GM19043 (cell line): ENCODE measurements around the gene HMGCS2.
A peak's percentile ranks its signal among the peaks of the same experiment; 100 is the strongest.

Experiments used
- ATAC-seq: cut with Tn5 transposase; IDR thresholded peaks from one replicate; pipeline ENCODE4 v1.9.1; 2021; ENCODE audit warnings: low read depth; ENCODE audit not compliant: unreplicated experiment

The HMGCS2 gene

DNA sequence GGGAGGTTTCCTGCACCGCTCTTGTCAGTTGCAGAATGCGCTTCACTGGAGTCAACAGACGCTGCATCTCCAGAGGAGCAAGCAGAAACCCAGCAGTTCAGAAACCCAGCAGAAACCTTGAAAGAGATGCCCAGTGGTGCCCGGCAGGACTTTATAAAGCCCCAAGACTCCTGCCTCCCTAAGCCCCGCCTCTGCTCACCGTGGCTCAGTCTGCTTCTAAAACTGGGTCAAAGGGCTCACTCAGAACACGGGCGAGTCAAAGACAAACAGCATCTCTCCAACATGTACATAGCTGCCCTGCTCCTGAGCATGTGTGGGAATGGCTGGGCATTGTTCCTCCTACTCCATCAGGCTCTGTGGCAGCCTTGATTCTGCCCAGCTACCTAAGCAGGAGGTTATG lies at the start of gene HMGCS2:
Gene HMGCS2, minus strand, starts transcription at position 128 of the 400 bp plus-strand sequence. Its CDS starts 61 bp downstream, at position 67.
- ATAC-seq, result no peak

DNA sequence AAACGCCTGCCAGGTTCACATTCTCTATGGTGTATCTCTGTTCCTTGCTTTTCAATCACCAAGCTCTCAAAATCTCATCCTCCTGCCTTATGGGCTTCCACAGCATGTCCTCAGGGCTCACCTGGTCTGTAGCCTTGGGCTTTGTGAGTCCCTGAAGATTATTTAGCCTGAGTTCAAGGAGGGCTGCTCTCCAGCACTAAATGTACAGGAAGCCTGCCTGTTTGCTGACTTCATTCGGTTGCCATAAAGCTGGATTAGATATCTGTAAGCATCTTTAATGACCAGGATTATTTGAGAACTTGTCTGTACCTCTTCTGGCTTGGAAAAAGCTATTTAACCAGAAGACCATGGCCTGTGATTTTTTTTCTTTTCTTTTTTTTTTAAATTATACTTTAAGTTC lies 49.5 kb upstream of the HMGCS2 start:
- ATAC-seq, result no peak

DNA sequence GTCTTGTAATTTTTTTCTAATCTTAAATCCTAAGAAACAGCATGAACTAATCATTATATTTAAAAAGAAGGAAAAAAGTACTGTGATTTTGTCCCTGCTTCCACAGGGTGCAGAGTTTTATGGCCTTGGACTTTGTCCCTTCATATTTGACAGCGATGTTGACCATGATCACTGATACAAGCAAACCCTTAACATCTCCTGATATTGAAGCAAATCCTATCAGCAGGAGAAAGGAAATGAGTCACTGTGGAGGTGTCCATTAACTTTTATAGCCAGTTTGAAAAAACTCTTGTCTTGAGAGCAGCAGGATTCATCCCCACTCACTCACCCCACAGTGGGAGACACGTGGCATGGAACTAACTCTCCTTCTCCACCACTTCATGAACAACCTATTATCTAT lies 47.7 kb upstream of the HMGCS2 start:
- no peak for ATAC-seq

DNA sequence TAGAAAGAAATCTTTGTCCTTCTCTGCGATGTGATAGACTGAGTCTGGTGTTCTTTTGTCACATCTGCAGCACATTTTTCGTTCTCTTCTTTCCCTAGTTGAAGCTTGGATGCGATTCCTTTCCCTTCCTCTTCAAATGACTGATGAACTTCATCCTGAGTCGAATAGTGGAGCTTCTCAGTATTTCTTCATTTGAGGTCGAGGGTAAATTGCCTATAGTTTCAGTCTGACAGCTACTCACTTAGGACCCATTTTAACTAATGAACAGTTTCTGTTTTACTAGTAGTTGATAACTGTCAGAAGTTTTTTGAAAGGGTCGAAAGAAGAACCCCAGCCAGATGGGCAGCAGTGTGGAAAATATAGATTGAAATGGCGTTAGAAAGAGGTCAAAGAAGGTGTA lies 47.2 kb upstream of the HMGCS2 start:
- no peak for ATAC-seq

DNA sequence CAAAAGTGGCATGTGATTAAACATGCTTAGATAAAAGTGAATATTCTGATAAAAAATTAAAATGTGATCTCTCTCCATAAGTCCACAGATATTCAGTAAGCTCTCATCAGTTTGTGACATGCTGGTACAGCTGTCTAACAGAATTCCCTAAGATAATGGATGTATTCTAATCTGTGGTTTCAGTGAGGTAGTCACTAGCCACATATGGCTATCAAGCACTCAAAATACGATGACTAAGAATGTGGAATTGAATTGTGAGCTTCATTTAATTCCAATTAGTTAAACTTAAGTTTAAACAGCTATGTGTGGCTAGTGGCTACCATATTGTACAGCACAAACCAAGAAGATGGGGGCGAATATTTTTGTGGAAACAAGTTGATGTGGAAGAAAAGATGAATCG lies 46.7 kb upstream of the HMGCS2 start:
- ATAC-seq, result no peak

DNA sequence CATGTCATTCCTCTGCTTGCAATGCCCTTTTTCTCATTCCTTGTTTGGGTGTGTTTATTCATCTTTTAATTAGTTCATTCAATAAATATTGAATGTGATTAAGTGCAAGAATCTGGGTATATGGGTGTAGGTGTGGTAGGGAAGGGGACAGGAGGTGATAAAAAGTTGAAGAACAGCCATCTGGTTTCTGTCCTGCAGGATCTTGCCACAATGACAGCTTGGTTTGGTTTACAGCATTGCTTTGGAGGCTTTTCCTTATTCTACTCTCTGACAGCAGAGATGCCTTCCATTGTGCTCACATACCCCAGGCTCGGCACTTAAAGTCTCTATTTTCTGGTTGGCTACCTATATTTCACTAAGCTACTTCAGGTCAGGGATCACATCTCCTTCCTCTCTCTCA lies 45.6 kb upstream of the HMGCS2 start:
- no peak for ATAC-seq

DNA sequence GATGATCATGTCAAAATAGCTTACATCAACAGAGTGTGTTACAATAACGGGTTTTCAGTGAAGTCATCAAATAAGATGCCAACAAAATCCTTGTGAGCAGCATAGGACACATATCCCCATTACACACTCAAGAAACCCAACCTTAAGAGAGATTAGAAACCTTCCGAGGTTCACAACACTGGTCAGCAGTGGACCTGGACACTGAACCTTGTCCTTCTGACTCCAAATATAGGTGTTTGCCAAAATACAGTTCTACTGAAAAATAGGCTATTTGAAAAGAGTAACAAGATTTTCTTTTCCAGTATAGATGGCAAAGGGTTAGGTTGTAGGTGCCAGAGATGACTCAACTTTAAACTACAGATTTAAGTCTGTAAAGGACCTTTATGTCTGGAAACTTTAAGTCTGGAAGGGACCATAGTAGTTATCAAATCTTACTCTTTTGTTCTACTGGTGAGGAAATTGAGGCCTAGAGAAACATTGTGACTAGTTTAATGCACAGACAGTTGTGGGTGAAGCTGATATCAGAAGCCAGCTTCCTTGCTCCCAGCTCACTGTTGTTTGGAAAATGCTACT lies 43.4 kb upstream of the HMGCS2 start:
- no peak for ATAC-seq

DNA sequence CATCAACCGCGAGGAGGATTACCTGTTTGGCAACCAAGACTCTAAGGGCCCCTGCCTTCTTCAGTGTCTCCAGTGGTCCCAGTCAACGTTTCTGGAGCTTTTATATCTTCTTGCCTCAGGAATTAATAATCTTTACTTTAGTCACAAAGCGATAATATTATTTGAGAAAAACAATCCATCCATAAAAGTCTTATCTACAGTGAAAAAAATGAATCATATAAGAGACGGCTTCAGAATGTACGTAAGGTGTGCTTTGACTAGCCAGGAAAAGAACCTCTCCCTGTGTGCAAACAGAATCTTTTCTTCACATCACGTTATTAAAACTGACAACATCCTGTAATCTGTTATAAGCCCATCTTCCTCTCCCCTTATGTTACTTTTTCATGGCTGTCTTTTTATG lies 42.7 kb upstream of the HMGCS2 start, which contains the start of gene REG4:
Gene REG4, minus strand, starts transcription at position 74 of the 400 bp plus-strand sequence. CDS start 2,691 bp downstream, outside the sequence.
- no peak for ATAC-seq

DNA sequence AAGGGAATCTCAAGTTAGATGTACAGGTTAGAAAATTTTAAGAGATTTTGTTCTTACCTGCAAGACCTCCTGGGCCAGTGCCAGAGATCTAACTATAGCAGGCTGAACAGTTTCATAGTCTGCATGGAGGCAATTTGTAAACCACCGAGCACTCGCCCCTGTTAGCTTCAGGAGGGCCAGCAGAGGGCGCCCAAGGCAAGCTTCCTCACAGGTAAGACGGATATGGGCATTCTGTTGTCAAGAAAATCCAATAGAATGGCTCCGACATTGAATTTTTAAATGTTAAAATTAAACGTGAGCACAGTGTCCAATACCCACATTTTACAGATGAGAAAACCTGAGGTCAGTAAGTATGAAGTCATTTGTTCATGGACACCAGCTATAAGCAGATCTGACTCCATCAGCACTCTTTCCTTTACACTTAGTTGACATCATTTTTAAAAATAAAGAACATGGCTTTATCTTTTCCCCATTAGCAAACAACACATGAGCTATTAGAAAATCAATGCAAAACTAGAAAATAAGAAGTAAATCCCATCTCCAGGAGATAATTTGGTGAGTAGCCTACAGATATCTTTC lies 40.4 kb upstream of the HMGCS2 start:
- ATAC-seq, result peak; percentile 85

DNA sequence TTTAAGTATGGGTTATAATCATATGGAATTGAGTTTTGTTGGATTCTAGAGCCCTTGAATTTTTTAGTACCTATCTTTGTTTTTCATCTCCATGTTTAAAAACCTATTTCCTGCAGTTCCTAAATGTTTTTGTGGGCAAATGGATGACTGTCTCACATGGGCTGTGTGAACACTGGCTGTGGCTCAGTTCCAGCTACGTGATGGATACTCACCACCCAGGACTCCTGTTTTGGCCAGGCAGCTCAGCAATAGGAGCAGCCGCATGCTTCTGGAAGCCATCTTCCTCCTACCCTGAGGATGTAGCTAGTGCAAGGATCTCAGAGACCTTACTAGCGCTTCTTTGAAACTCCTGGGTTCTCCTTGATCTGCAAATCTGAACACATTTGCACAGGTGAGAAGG lies 39.8 kb upstream of the HMGCS2 start:
- ATAC-seq, result no peak

DNA sequence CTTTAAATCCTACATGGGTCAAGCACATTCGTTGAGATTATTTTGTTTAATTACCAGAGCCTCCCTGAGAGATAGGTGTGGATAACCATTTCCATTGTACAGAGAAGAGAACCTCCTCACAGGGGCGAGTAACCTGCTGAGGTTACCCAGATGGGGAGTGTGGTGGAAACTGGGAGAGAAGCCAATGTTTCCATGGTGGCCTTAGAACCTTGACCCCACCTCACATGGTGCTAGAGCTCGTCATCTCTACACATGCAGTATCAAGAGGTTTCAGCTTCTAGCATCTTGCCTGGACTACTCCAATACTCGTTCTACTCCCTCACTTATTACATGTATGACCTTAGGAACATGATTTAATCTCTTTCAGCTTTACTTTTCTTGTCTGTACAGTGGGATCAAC lies 37.8 kb upstream of the HMGCS2 start:
- no peak for ATAC-seq

DNA sequence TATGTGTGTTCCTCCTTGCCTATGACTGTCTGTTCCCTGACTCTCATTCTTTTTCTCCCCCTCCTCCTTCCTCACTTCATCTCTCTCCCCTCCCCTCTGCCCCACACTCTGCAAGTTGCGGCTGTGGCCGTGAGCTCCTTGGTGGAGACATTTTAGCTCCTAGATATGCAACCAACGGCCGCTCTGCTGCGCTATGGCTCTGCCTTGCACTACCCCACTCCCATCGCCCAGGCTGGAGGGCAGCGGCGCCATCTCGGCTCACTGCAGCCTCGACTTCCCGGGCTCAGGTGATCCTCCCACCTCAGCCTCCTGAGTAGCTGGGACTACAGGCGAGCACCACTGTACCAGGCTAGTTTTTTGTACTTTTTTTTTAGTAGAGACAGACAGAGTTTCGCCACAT lies 37.0 kb upstream of the HMGCS2 start:
- ATAC-seq, result no peak

DNA sequence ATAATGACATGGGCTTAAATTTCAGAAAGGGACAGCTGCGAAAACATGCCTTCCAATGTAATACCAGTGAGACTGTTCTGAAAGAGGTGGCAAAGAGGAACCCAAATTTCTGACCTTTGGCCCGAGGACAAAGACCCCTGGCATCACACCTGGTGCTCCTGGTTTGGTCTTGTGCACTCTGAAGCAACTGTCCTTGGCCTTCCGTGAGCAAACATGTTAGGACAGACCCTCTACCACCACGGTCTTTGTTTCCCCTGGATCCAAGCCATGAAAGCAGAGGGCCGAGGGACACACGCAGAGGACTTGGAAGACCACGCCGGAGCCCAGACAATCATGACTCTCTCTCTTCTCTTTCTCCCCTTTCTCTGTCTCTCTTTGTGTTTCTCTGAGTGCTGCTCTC lies 36.5 kb upstream of the HMGCS2 start:
- no peak for ATAC-seq

DNA sequence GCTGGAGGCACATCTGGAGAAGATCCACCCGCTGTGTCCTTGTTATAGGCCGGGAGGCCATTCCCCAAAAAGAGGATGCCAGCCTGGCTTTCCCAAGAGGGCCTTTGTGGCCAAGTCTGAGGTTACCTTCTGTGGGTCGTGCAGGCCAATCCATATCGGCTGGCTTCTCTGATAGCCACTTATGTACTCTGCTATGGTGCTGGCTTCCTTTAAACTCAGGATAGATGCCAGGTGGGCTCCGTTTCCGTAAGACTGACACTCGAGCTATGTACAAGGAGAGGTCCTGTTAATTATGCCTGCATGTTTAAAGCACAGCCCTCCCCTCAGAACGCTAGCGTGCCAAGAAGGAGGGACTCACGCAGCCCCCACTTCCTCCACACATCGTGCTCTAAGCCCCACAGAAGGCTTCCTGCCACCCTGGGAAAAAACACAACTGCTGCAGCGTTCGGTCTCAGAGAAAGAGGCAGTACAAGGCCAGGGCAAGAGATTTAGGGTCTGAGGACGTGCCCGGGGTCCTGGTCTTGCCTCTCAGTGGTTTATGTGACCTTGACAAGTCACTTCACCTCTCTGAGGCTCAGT lies 31.0 kb upstream of the HMGCS2 start:
- no peak for ATAC-seq

DNA sequence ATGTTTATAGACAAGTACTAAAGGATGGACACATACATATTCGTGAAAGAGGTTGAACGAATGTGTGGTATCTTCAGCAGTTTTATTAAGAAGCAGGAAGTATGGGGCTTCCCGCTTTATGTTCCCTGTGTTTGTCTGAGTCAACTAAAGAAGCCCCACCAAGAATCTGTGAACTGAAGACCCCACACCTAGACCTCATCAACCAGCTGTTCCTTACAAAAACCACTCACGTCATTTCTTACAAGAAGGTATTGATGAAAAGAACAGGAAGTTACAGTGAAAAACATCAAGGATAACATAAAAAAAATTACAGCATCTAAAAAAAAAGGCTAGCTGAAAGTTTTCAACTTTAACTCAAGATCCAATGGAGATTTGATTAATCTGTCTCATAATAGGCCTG lies 30.3 kb upstream of the HMGCS2 start:
- no peak for ATAC-seq

DNA sequence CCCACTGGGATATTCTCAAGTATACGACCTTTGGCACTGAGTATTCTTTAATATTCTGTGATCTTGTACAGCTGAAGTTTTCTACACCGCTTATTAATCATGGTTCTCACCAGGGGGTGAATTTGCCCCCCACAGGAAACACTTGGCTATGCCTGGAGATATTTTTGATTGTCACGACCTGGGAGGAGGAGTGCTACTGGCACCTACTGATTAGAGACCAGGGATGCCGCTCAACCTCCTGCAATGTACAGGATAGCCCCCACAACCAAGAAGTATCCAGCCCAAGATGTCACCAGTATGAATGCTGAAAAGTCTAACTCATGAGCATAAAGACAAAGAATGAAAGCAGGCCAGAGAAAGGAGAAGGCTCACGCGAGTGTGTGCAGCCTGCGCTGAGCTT lies 28.9 kb upstream of the HMGCS2 start:
- ATAC-seq, result no peak

DNA sequence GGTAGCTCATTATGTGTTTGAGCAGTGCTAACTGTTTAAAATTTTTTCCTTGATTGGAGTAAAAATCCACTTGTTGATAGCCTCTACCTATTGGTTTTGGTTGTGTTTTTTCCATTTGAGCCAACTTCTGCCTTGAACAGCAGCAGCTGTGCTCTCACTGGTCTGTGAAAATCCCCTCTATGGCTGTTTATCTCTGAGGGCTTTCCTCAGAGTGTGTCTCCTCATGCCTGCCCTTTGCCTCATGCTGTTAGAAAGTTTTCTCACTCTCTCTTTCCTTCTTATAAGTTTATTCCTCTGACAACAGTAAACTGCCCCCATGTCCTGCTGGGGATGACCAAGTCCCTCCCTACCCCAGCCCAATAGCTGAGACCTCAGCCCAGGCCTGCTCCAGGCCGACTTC lies 28.5 kb upstream of the HMGCS2 start:
- ATAC-seq, result no peak

DNA sequence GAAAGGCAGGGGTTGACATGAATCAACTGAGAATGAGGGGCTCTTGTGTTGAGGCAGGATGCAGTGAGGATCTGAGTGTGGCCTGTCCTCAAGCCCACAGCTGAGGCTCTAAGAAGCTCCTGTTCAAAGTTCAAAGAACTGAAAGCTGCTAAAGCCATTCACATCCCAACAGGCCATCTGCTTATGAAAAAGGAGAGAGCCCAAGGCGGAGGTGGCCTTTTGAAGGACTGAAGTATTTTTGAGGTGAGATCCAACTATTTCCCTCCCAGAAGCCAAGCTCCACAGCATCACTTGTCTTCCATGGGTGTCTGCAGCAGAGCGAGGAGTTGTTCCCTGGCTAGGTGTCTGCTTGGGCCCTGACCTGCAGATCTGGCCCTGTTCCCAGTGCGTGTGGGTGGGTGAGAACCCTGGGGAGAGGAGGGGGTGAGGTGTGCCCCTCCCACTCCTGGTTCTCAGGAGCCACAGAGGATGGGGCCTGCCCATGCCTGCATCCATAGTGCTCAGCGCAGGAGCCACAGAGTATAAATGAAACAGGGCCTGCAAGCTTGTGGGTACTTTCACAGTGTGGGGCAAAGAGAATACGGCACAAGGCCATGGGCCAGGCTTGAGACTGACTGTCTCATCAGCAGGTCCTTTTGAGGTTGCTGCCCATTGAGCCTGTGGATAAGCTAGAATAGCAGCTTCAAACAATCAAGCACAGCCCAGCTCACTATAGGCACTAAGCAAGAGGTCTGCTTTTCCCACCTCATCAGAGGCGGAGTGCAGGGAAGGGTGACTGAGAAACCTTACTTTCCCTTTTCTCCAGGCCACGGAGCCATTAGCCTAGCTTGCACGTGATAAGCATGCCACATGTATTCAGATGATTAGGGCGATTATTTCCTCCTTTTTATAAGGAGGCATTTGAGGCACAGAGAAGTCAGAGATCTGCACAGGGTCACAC lies 26.8 kb upstream of the HMGCS2 start:
- no peak for ATAC-seq

DNA sequence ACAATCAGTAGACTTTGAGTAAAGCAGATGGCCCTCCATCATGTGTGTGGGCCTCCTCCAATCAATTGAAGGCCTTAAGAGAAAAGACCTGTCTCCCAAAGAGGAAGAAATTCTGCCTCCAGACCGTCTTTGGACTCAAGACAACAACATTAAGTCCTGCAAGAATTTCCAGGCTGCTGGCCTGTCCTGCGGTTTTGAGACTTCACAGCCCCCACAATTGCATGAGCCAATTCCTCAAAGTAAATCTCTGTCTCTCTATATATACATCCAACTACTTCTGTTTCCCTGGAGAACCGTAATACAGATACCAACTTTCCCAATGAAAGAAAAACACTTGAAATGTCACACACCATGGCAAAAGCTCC lies 26.2 kb upstream of the HMGCS2 start:
- no peak for ATAC-seq

DNA sequence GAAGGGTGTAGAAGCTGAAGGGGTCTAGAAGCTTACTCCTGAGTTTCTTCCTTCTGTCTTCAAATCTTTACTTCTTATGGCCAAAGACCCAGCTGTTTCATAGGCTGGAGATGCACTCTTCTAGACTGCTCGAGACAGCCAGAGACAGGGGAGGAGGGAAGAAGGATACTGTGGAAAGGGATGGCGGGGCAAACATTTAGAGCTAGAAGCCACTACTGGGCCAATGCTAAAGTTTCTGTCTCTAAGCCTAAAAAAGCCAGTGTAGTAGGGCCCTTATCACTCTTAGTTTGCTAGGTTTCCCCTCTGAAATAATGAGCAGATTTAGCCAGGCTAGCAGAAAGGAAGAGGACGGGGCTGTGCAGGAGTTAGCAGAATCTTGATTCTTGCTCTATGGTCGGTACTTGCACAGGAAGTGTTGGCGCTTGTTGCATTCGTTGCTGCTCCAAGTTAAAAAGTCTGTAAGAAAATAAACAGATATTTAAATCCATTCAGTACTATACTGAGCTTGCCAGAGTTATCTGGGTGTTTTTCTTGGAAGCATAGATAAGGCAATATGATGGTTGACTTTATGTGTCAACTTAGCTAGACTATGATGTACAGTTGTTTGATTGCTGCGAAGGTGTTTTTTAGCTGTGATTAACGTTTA lies 25.6 kb upstream of the HMGCS2 start:
- no peak for ATAC-seq

DNA sequence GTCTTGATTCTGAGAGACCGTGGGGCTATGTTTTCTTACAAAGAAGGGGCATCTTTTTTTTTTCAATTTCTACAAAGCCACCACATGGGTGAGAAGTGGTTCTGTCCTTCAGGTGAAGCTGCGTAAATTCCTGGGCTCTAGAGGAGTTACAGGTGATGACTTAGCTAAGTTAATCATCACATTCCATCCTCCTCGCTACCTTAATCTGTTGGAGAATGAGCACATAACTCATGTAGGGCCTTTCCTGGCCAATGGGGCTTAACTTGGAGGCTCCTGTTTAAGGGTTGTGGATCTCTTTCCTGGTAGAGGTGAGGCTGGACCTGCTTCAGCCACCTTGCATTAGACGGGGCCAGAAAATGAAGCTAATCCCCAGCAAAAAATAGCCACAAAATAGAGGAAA lies 22.7 kb upstream of the HMGCS2 start:
- ATAC-seq, result no peak
